HG02981 (cell line): ENCODE results near the gene MT3.
"Not testable (repeated sequence)": the region's sequence is repeated elsewhere in the genome, so short reads cannot be mapped to it uniquely, and the experiment has no call there.

Experiments used
- ATAC-seq: cut with Tn5 transposase; IDR thresholded peaks from one replicate; pipeline ENCODE4 v1.9.1; 2021; ENCODE audit warnings: mild to moderate bottlenecking, moderate library complexity; ENCODE audit not compliant: unreplicated experiment

Gene MT3

GRCh38 chr16:56608876-56609462 lies 19.6 kb downstream of the MT3 start:
- no peak for ATAC-seq

GRCh38 chr16:56609463-56609921 lies 20.2 kb downstream of the MT3 start:
- peak; percentile 42 for ATAC-seq

- no peak for ATAC-seq
Measured at GRCh38 chr16:56610017-56610608, 20.8 kb downstream of the MT3 start.

GRCh38 chr16:56610609-56611111 lies 21.3 kb downstream of the MT3 start:
- ATAC-seq: no peak

GRCh38 chr16:56611281-56611833 lies 22.0 kb downstream of the MT3 start:
- no peak for ATAC-seq

GRCh38 chr16:56613706-56614105 lies 24.4 kb downstream of the MT3 start:
- ATAC-seq: no peak

GRCh38 chr16:56614549-56614991 lies 25.2 kb downstream of the MT3 start:
- peak; percentile 55 for ATAC-seq

- no peak for ATAC-seq
Measured at GRCh38 chr16:56615353-56615752, 26.0 kb downstream of the MT3 start.

GRCh38 chr16:56616608-56617211 lies 27.4 kb downstream of the MT3 start:
- no peak for ATAC-seq

GRCh38 chr16:56617212-56618085 lies 28.1 kb downstream of the MT3 start:
- no peak for ATAC-seq

- ATAC-seq: no peak
Measured at GRCh38 chr16:56618138-56618537, 28.8 kb downstream of the MT3 start.

GRCh38 chr16:56620339-56620897 lies 31.1 kb downstream of the MT3 start:
- no peak for ATAC-seq

GRCh38 chr16:56621665-56622445 lies 32.5 kb downstream of the MT3 start:
- not testable (repeated sequence) for ATAC-seq

- ATAC-seq: not testable (repeated sequence)
Measured at GRCh38 chr16:56623184-56623583, 33.9 kb downstream of the MT3 start.

GRCh38 chr16:56623637-56624036 lies 34.3 kb downstream of the MT3 start:
- ATAC-seq: no peak

- peak; percentile 58 for ATAC-seq
Measured at GRCh38 chr16:56625140-56625942, 36.0 kb downstream of the MT3 start, which contains the start of gene MT1E. MT1E (plus strand) TSS chr16:56625781; CDS start chr16:56625852, 71 bp downstream.

GRCh38 chr16:56625943-56626654 lies 36.8 kb downstream of the MT3 start:
- ATAC-seq: peak; percentile 1

- no peak for ATAC-seq
Measured at GRCh38 chr16:56626685-56627084, 37.4 kb downstream of the MT3 start.
